Tibial nerve (tissue), 4 donors: ENCODE measurements around the gene ATG5.

Experiments used
- EP300 ChIP-seq, 2 donors: sonication (generic); formaldehyde crosslinking; IDR thresholded peaks; one replicate each; pipeline ENCODE4 v1.6.1; 2017; ENCODE audit warnings: antibody characterized with exemption in 2 of 2, mild to moderate bottlenecking in 1 of 2
- POLR2A ChIP-seq, 2 donors: fragments of 450-650 bp; IDR thresholded peaks; one replicate each; pipeline ENCODE4 v1.6.1; 2017; ENCODE audit warnings: antibody characterized with exemption in 2 of 2, mild to moderate bottlenecking in 2 of 2, moderate library complexity in 2 of 2
- TF ChIP-seq, protein P1 (sequence below), 5 experiments: fragments of 200-600 bp in 3 of 5; fragments of 450-650 bp in 2 of 5; sonication (generic) in 3 of 5; IDR thresholded peaks; one replicate each; pipeline ENCODE4 v1.5.1; 2016 to 2019; ENCODE audit warnings: antibody characterized with exemption in 5 of 5, mild to moderate bottlenecking in 3 of 5, moderate library complexity in 2 of 5

DNA sequence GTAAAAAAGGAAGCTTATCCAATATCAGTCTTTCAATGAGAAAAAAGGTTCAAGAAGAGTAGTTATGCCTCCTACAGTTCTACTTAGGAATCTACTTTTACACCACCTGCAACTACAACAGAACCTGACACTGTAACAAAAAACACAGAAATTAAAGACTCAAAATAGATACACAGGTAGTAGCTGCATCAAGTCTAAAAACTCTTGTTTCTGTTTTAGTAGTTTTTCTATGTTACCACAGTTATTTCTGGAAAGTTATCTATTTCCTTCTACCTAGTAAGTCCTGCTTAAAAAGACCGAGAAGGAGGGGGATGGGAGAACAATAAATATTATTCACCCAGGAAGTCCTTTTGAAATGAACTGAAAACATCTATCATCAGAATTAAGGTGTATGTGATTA, 52.5 kb downstream of the ATG5 start:
- TF ChIP-seq, protein P1, sequence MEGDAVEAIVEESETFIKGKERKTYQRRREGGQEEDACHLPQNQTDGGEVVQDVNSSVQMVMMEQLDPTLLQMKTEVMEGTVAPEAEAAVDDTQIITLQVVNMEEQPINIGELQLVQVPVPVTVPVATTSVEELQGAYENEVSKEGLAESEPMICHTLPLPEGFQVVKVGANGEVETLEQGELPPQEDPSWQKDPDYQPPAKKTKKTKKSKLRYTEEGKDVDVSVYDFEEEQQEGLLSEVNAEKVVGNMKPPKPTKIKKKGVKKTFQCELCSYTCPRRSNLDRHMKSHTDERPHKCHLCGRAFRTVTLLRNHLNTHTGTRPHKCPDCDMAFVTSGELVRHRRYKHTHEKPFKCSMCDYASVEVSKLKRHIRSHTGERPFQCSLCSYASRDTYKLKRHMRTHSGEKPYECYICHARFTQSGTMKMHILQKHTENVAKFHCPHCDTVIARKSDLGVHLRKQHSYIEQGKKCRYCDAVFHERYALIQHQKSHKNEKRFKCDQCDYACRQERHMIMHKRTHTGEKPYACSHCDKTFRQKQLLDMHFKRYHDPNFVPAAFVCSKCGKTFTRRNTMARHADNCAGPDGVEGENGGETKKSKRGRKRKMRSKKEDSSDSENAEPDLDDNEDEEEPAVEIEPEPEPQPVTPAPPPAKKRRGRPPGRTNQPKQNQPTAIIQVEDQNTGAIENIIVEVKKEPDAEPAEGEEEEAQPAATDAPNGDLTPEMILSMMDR (IDR thresholded peaks at IDR 0.05), result no peak
- TF ChIP-seq POLR2A (IDR thresholded peaks at IDR 0.05) (no peak), EP300 (IDR thresholded peaks at IDR 0.05) (no peak)
